IPS-NIHi11 (cell line): Measurements from ENCODE around the gene SCPEP1.
"Not testable (repeated sequence)": the region's sequence is repeated elsewhere in the genome, so short reads cannot be mapped to it uniquely, and the experiment has no call there.

Experiments used
- DNase-seq: peaks from one replicate; pipeline ENCODE4 v3.0.0; 2012; ENCODE audit warnings: mixed read lengths, low spot score

Gene SCPEP1

DNA sequence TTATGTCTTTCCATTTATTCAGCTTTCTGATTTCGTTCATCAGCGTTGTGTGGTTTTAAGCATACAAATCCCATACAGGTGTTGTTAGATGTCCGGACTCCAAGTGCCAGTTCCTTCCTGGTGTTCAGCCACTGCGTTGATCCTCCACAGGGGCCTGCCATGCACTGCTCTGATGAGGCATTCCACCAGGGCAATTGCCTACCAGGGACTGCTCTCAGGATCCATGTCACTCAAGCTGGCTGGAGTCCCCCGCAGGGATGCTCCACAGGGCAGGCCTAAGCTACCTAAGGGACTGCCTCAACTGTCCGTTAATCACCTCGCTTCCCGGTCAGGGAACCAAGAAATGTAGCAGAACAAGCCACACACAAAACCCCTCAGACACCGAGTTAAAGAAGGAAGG is 12.7 kb upstream of the SCPEP1 start:
- DNase-seq: not testable (repeated sequence)

DNA sequence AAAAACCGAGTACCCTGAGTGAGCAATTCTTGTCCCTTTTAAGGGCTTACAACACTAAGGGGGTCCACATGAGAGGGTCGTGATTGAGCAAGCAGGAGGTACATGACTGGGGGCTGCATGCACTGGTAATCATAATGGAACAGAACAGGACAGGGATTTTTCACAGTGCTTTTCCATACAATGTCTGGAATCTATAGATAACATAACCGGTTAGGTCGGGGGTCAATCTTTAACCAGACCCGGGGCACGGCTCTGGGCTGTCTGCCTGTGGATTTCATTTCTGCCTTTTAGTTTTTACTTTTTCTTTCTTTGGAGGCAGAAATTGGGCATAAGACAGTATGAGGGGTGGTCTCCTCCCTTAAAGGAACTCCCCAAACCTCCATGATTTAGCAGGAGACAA is 12.2 kb upstream of the SCPEP1 start:
- not testable (repeated sequence) for DNase-seq

DNA sequence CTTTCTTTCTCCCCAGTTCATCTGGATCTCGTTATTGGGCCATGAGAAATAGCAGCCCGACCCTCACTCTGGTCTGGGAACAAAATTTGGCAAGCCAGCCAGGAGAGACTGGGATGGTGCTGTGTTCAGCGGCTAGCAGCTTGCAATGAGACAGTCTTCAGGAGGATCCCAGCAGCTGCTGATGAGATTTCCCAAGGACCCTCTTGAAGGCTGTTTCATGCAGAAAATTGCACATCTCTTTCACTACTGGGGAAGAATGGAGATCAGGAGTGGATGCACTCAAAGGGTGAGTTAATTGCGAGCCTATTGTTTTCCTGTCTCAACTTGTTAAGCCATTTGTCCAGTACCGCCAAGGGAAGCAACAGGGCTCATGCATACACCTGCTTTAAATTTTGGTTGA is 11.6 kb upstream of the SCPEP1 start:
- no peak for DNase-seq

DNA sequence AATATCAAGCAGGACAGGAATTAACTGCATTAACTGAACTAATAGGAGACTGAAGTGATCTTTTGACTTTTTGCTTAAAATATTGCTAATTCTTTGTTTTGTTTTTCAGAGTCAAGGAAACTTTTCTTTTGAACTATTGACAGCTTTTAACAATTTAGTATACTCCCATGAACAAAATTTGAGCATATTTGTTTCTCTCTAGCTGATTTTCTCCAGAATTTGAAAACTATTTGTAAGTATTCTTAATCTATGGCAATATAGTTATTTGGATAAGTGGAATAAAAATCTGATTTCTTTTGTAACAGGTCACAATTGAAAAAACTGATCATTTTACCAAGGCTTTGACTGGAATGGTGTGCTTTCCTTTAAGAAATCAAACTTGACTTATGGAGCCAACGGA is 7.0 kb upstream of the SCPEP1 start:
- no peak for DNase-seq

DNA sequence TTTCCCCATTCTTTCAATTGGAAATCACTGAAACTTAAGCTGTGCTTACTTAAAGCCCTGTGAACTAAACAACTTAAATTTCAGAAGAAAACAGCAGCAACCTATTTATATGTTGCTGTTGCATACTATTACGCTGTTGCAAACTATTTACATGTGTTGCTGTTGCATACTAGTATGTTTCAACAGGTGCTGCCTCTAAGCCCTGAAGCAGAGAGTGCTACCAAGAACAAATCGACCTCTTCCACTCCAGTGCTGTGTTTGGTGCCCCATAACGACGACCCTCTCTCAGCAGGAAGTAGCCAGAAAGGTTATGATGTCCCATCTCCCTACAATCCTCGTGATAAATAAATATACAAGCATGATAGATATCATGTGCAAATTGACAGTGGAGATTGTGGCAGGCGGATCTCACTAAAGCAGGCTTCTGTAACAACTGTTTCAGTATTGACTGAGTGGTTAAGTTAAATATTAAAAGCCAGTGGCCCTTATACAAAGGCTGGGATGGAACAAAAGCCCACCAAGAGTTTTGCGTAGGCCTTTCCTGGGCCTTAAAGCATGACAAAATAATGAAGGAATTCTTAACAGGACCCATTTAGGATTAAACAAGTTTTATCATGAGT is 5.7 kb upstream of the SCPEP1 start:
- DNase-seq: no peak

DNA sequence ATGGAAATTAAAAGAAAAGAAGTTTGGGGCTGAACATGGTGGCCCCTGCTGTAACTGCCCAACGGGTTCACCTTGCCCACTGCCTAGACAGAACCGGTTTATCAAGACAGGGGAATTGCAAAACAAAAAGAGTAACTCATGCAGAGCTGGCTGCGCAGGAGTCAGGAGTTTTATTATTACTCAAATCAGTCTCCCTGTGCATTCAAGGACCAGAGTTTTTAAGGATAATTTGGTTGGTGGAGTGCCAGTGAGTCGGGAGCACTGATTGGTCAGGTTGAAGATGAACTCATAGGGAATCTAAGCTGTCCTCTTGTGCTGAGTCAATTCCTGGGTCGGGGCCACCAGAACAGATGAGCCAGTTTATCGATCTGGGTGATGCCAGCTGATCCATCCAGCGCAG is 4.4 kb upstream of the SCPEP1 start:
- no peak for DNase-seq

DNA sequence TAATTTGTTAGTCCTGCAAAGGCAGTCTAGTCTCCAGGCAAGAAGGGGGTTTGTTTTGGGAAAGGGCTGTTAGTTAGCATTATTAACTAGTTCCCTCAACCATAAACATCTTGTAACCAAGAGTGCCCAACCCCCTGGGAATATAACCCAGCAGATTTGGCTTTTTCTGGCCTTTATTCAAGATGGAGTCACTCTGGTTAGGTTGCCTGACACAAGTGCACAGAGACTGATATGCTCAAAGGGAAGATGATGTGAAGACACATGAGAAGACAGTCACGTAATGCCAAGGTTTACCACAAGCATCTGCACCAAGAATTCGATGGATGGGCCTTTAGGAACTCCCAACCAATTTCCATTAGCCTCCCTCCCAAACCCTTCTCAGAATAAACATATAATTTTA is 3.9 kb upstream of the SCPEP1 start:
- no peak for DNase-seq

DNA sequence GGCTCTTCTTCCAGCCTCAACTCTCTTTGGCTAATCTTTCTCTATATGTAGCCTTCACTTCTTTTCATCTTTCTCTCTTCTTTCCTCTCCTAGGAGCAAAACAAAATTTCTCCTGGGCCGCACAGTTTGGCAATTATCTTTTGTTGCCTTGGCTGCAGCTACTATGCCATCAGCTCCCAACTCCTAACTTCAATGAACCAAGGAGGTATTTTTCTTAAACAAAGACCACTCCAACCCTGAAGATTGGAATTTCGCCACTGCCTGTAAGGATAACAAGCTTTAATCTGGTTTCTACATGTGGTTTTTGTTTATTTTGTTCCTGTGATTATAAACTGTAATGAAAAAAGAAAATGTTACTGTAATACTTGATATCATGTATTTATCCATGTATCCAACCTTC is 2.3 kb upstream of the SCPEP1 start:
- no peak for DNase-seq

DNA sequence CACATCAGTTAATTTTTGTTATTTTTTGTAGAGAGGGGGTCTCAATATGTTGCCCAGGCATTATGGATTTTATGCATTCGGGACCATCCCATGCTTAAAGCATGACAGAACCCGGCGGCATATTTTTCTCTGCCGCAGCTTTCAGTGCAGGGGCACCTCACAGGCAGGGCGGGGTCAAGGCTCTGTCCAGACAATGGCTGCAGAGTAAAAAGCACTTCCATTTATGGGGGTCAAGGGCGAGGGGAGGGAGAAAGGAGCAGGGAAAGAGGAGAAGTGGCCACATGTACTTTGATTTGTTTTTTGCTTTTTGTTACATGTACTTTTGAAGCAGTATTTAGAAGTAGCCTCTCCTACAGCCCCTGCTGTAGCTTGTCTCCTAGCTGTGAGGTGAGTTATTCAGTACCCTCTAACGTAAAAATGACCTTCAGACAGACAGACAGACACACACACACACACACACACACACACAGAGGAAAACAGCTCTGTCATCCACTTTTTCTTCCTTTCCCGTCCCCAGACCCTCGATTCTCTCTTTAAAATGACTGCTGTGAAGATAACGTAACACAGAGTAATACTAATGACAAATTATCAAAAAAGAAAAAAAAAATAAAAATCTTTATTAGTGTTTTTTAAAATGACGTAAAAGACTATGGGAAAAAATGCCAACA is 856 bp upstream of the SCPEP1 start:
- DNase-seq: no peak

DNA sequence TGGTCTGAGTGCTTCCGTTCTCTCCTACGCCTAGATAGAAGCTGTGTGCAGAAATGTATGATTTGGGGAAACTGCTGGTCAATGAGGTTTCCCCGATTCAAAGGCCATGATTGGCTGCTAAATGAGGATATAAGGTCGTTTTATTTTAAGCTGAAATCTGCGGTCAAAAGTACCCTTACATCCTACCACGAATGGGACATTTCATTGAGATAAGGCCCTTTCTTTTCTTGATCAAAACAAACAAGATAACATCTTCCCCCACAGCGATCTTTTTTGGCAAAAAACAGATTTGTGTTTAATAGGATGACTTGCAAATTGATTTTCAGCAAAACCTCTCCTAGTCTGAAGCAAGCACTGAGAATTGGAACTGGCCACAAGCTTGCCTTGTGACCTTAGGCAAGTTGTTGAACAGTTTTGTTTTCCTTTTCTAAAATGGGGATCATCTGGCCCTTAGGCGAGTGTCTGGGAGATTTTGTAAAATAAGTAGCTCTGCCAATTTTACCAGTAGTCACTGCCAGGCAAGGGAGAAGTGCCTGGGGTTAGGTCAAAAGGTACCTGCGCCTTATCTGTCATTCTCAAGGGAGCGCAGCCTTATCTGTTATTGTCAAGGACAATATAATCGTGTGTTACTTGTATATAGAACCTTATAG is 635 bp downstream of the SCPEP1 start:
- DNase-seq: no peak

DNA sequence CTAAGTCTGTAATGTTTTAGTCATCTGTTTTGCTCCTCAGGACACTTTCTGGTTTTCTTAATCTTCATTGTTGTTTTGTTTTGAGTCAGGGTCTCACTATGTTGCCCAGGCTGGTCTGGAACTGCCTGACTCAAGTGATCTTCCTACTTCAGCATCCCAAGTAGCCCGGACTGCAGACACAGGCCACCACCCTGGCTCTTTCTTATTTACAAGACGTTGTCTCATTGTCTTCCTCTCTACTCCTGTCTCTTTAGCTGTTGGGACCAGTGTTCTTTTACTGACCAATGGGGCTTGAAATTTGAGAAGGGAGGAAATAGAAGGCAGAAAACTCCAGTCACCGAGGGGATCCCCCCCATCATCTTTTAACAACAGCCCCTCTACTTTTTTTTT is 1.2 kb downstream of the SCPEP1 start:
- DNase-seq: no peak

DNA sequence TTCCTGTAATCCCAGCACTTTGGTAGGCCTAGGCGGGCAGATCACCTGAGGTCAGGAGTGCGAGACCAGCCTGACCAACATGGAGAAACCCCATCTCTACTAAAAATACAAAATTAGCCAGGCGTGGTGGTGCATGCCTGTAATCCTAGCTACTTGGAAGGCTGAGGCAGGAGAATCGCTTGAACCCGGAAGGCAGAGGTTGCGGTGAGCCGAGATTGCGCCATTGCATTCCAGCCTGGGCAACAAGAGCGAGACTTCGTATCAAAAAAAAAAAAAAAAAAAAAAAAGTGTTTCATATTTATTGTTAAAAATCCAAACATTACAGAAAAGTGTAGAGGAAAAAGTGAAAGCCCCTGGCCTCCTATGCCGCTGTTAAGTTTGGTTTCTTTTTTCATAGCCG is 2.6 kb downstream of the SCPEP1 start:
- not testable (repeated sequence) for DNase-seq

DNA sequence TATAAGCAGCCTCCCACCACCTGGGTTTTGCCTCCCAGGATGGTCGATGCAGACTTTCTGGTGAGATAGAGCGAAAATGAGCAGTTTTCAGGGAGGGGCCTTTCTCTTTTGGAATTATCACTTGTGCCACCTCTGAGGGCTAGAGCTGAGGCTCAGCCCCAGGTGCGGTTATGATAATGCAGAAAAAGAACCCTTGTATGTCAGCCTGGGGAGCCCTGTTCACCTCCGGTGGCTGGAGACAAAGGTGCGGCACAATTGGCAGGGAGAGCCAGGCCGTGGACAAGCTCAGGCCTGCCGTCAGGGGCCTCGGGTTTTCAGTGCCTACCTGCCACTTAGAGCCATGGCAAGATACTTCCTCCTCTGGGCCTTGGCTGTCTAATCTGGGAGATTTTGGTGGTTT is 4.4 kb downstream of the SCPEP1 start:
- no peak for DNase-seq

DNA sequence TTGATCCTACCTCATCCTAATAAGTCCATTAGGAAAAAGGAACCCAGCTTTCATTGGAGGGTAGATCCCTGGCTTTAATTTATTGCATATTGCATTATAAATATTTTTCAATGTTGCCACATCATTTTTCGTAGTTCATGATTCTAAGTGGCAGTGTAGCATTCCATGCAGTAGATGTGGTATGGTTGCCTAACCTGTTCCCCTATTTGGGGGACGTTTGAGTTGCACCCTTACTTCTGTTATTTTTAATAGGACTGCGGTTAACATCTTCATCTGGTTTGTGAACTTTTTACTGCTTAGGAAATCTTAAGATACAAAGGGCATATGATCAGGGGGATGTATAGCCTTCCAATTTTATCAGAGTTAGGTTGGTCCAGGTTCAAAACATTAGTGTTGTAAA is 5.4 kb downstream of the SCPEP1 start:
- no peak for DNase-seq

DNA sequence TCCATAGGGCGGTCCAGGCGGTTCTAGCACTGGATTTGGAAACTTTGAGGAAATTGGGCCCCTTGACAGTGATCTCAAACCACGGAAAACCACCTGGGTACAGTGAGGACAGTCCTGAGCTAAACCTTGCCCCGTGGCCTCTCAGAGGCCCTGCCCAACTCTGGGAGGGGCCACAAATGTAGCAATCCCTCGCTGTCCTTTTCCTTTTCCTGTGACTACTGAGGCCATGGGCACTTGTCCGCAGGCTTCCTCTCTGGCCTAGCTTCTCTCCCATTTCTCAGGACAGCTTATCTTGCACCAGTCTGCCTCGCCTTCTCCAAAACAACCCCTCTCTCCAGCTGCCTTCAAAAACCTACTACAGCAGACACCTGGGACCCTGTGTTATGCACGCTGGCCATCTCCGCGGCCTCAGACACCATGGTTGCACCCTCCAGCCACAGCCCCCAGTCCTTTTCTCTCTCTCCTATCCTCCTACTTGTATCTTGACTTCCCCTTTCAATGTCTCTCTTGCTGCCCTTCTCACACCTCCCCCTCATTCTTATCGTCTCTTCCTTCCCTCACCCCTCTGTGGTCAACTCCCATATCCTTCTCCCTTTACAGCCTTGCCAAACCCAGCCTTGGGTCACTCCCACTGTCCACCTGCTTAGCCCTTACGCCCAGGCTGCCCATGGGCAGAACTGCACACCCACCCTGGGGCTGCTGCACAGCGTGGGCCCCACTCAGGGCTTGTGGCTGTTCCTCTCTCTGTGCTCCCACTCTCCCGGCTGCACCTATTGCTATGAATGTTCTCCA is 7.6 kb downstream of the SCPEP1 start:
- DNase-seq: no peak

DNA sequence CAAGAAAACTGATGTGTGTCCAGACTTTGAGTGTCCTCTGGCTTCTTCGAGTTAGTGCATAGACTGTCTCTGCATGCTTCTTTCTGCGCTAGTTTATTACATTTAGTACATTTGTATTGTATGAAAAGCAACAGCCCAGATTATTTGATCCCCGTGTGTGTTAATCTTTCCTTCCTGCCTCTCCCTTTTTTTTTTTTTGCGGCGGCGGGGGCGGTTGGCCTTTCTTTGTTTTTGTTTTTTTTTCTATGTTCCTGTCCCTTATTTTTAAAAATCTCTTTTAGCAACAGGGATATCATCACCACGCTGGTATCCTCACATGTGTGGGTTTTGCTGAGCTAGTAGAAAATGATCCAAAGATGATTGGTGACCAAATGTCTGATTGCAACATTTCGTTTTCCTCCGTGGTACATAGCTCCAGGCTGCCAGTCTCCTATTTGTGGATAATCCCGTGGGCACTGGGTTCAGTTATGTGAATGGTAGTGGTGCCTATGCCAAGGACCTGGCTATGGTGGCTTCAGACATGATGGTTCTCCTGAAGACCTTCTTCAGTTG is 9.4 kb downstream of the SCPEP1 start:
- DNase-seq: no peak

DNA sequence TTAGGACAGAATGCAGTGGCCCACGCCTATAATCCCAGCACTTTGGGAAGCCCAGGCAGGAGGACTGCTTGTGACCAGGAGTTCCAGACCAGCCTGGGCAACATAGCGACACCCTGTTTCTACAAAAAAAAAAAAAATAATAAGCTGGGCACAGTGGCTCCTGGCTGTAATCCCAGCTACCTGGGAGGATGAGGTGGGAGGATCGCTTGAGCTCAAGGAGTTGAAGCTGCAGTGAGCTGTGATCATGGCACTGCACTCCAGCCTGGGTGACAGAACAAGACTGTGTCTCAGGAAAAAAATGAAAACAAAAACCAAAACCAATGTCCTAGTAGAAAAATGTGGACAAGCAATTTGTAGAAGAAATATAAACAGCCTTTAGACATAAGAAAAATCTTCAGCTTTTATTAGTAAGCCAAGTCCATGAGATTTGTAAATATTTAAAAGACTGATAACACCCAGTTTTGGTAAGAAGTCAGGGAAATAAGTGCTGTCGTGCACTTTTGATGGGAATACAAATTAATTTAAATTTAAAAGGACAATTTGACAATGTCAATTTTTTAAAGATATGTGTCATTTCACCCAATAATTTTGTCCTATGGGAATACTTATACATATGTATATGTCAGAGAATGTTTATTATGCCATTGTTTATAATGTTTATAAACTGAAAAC is 11.1 kb downstream of the SCPEP1 start:
- no peak for DNase-seq

DNA sequence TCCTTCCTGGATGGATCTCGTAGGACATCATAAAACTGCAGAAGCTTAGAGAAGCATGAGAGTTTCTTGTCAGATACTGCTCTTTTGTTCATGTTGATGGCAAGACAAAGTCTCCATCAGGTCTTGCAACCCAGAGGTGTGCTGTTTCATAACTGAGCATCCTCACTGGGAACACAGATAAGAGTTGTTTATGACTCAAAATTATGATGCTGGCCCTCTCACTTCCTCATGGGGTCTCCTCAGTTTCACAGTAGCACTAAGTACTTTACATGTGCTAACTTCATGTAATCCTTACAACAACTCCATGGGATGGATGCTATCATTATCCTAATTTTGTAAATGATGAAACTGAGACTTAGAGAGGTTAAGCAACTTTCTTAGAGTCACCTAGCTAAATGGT is 14.4 kb downstream of the SCPEP1 start:
- no peak for DNase-seq

DNA sequence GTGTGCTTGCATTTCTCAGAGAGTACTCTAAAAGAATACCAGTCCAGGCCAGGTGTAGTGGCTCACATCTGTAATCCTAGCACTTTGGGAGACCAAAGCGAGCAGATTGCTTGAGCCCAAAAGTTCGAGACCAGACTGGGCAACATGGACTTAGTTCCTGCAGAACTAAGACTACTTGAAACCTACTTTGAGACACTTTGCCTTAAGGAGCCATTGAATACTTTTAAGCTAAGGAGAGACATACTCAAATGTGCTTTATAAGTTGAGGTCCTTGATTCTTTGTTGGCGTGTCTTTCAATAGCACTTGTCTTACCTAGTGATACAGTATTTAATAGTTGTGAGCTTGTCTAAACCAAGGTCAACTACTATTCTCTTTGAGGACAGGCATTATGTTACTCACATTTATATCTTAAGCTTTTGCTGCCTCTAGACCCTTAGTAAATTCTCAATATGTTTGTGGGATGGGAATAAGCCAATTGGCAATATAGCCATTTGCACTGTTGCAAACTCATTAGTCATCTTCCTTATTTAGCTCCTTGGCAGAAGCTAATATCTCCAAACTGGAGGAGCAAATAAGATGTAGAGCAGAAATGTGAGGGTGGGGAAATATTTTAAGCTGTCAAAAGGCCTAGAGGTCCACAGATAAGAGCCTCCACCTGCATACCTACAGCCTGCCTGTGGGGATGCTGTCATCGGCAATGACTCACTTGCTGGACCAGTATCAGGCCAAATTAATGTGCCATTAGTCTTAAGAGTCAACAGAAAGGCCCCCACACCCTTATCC is 16.3 kb downstream of the SCPEP1 start:
- DNase-seq: no peak

DNA sequence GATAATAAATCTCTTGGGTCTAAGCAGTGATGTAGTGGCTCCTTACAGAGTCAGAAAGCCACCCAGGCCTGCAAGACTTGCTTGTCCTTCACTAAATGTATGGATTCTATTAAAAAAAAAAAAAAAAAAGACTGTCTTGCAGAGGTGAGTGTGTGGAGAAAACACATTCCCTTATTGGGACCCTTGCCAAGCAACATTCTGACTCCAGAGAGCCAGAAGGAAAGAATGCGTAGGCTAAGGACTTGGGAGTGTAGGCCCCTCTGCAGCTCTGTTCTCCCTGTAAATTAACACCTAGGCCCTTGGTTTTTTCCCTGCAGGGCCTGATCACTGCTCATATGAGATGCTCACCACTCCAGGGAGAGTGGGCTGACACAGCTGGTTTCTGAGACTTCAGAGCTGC is 17.8 kb downstream of the SCPEP1 start:
- DNase-seq: no peak

DNA sequence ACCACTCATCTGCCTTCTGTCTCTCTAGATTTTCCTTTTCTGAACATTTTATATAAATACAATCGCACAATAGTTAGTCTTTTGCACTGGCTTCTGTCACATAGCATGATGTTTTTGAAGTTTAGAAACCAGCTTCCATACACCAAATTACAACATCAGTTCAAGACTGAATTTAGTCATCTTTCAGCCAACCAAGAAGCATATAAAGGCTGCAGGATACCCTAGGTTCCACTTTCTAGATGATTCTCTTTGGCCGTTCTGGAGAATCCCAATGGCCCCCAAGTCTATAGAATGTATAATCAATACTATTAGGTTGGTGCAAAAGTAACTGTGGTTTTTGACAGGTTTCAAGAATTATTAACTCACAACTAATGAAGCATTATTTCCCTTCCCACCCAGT is 19.4 kb downstream of the SCPEP1 start:
- no peak for DNase-seq
